A673 (cell line): ENCODE measurements around the gene ATE1. TPM values are rescaled to one million over a fixed set of nuclear protein-coding genes. Genes with fewer than 3 reads are reported as not detected.

ENCODE experiments used
- BruUV-seq: library from RNA; stranded (reverse); fragments of 400-500 nt; replicated peaks from 2 replicates; lab custom pipeline; 2021; lab: Mats Ljungman, UMichigan
- CTCF ChIA-PET: fragments of 300-600 bp; sonication (Branson Sonifier 250); formaldehyde crosslinking; loops from one replicate; lab custom pipeline; 2022; ENCODE audit warnings: antibody characterized with exemption; lab: Charles Lee
- POLR2A ChIA-PET: fragments of 300-600 bp; sonication (Branson Sonifier 250); formaldehyde crosslinking; loops from one replicate; lab custom pipeline; 2022; ENCODE audit warnings: antibody characterized with exemption; ENCODE audit not compliant: low non-redundant PET; lab: Charles Lee
- DNase-seq: peaks from one replicate; pipeline ENCODE4 v3.0.0-alpha.2; 2015; ENCODE audit warnings: low spot score
- H3K27ac ChIP-seq: fragments of 200-600 bp; sonication (generic); 2 replicates; pipeline ENCODE4 v1.5.1; 2016; ENCODE audit warnings: mixed run types, low read depth, mild to moderate bottlenecking, mixed read lengths, antibody characterized with exemption, low read length; ENCODE audit not compliant: poor library complexity, severe bottlenecking
- H3K27me3 ChIP-seq: fragments of 200-600 bp; sonication (generic); replicated peaks from 2 replicates; pipeline ENCODE4 v1.6.1; 2017; ENCODE audit warnings: mixed run types, low read depth, mild to moderate bottlenecking, mixed read lengths, antibody characterized with exemption, low read length; ENCODE audit not compliant: insufficient read depth, poor library complexity
- H3K36me3 ChIP-seq: fragments of 200-600 bp; sonication (generic); 2 replicates; pipeline ENCODE4 v1.6.1; 2016; ENCODE audit warnings: mixed run types, mild to moderate bottlenecking, mixed read lengths, antibody characterized with exemption, low read length; ENCODE audit not compliant: insufficient read depth, poor library complexity, severe bottlenecking
- H3K4me1 ChIP-seq: fragments of 200-600 bp; sonication (generic); 2 replicates; pipeline ENCODE4 v1.6.1; 2017; ENCODE audit warnings: mixed run types, mild to moderate bottlenecking, mixed read lengths, antibody characterized with exemption, low read length; ENCODE audit not compliant: insufficient read depth, poor library complexity, severe bottlenecking
- H3K4me3 ChIP-seq: fragments of 200-600 bp; sonication (generic); 2 replicates; pipeline ENCODE4 v1.5.1; 2016; ENCODE audit warnings: low read depth, mixed run types, mild to moderate bottlenecking, mixed read lengths, low read length; ENCODE audit not compliant: poor library complexity, severe bottlenecking
- H3K9me3 ChIP-seq: fragments of 200-600 bp; sonication (generic); 2 replicates; pipeline ENCODE4 v1.6.1; 2016; ENCODE audit warnings: mixed run types, low read depth, mild to moderate bottlenecking, mixed read lengths, antibody characterized with exemption, low read length; ENCODE audit not compliant: poor library complexity, severe bottlenecking
- EZH2 ChIP-seq: fragments of 200-600 bp; sonication (generic); IDR thresholded peaks from 2 replicates; pipeline ENCODE4 v1.6.1; 2017; ENCODE audit warnings: borderline replicate concordance, low read depth, mild to moderate bottlenecking, mixed read lengths, antibody characterized with exemption, low read length; ENCODE audit not compliant: poor library complexity, severe bottlenecking
- intact Hi-C: fragments of 100-400 bp; cut with micrococcal nuclease; formaldehyde crosslinking; loops from one replicate; pipeline ENCODE4 v1.10.0; 2022; ENCODE audit not compliant: unreplicated experiment
- total RNA-seq: library from RNA; stranded (reverse); gene quantifications from 2 replicates; pipeline ENCODE4 v1.2.3, GENCODE V29; 2021
- TF ChIP-seq, protein P1 (sequence below): fragments of 300-800, 200-600 bp; sonication (generic); conservative IDR thresholded peaks from 2 replicates; pipeline ENCODE4 v1.5.1; 2017; ENCODE audit warnings: low read depth, mild to moderate bottlenecking, antibody characterized with exemption, low read length, moderate library complexity, mixed read lengths

ATE1 gene
- total RNA-seq, 1 experiment from 2014 or later = 27.0 TPM

DNA sequence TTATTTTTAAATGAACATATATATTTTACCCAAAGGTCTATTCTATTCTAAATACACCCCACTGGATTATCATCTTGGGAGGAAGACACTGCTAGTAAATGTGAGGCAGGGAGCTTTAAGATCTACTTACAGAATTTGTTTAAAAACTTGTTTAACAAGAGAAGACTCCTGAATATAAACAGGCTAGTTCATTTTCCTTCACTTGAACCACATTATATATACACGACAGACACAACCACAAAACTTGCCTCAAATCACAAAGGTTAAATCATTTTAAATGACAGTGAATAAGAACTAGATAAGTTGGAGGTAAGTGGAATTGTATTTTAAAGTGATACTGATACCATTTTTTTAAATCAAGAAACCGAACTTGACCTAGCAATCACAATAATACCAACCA is 109.2 kb downstream of the ATE1 start:
- no peak for DNase-seq

GRCh38 chr10:121816197-121816596 is 111.6 kb downstream of the ATE1 start:
- Histone ChIP-seq H3K36me3 (no peaks in the 10 kb centered on the region), H3K27me3 (no peaks in the 10 kb centered on the region), H3K27ac (no peak overlapping the region), H3K9me3 (no peaks in the 10 kb centered on the region), H3K4me3 (no peak overlapping the region), H3K4me1 (no peaks in the 10 kb centered on the region)
- intact Hi-C loops = no loop called here
- BruUV-seq = no TSS peak
- TF ChIP-seq EZH2 = no peak
- TF ChIP-seq, protein P1, sequence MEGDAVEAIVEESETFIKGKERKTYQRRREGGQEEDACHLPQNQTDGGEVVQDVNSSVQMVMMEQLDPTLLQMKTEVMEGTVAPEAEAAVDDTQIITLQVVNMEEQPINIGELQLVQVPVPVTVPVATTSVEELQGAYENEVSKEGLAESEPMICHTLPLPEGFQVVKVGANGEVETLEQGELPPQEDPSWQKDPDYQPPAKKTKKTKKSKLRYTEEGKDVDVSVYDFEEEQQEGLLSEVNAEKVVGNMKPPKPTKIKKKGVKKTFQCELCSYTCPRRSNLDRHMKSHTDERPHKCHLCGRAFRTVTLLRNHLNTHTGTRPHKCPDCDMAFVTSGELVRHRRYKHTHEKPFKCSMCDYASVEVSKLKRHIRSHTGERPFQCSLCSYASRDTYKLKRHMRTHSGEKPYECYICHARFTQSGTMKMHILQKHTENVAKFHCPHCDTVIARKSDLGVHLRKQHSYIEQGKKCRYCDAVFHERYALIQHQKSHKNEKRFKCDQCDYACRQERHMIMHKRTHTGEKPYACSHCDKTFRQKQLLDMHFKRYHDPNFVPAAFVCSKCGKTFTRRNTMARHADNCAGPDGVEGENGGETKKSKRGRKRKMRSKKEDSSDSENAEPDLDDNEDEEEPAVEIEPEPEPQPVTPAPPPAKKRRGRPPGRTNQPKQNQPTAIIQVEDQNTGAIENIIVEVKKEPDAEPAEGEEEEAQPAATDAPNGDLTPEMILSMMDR = no peak
- ChIA-PET CTCF (no interaction called here), POLR2A (no interaction called here)
- DNase-seq = no peak

More for the DNA sequence above, 109.2 kb downstream of the ATE1 start:
- Histone ChIP-seq H3K9me3 (no peaks in the 10 kb centered on the region), H3K27me3 (no peaks in the 10 kb centered on the region), H3K27ac (no peak overlapping the region), H3K36me3 (no peaks in the 10 kb centered on the region), H3K4me3 (no peak overlapping the region), H3K4me1 (no peaks in the 10 kb centered on the region)
- TF ChIP-seq, protein P1 = no peak
- no peak for TF ChIP-seq EZH2
- BruUV-seq = no TSS peak
- POLR2A ChIA-PET = no interaction called here
- CTCF ChIA-PET = no interaction called here
- intact Hi-C loops = no loop called here

- intact Hi-C loops = no loop called here
- CTCF ChIA-PET = no interaction called here
- no peaks in the 10 kb centered on the region for H3K9me3 ChIP-seq
- DNase-seq = no peak
- H3K27me3 ChIP-seq = no peaks in the 10 kb centered on the region
- BruUV-seq = no TSS peak
- H3K27ac ChIP-seq = no peak overlapping the region
- no peaks in the 10 kb centered on the region for H3K36me3 ChIP-seq
- no peak for TF ChIP-seq EZH2
- TF ChIP-seq, protein P1 = no peak
- POLR2A ChIA-PET = no interaction called here
- H3K4me3 ChIP-seq = no peak overlapping the region
- no peaks in the 10 kb centered on the region for H3K4me1 ChIP-seq
Observed at GRCh38 chr10:121813857-121814256, 114.0 kb downstream of the ATE1 start.
